DMS153 treated with DMSO at 0.1 percent for 48 hours (cell line): ENCODE measurements around the gene C17orf114.
"Not testable (repeated sequence)": the region's sequence is repeated elsewhere in the genome, so short reads cannot be mapped to it uniquely, and the experiment has no call there.

ENCODE experiments used
- DNase-seq: peaks from one replicate; lab custom pipeline; 2025; ENCODE audit not compliant: unreplicated experiment; lab: John Stamatoyannopoulos, UW

C17orf114 gene

GRCh38 chr17:4802228-4802627 is at the start of gene C17orf114:
TSS of gene C17orf114 (minus strand) at chr17:4802328.
- DNase-seq, result no peak

GRCh38 chr17:4851084-4851483 is 49.0 kb upstream of the C17orf114 start:
- no peak for DNase-seq

GRCh38 chr17:4850246-4850645 is 48.1 kb upstream of the C17orf114 start:
- no peak for DNase-seq

GRCh38 chr17:4849011-4849536 is 46.9 kb upstream of the C17orf114 start:
- DNase-seq, result no peak

- DNase-seq, result no peak
Observed at GRCh38 chr17:4846635-4847390, 44.7 kb upstream of the C17orf114 start.

GRCh38 chr17:4845118-4845517 is 43.0 kb upstream of the C17orf114 start:
- no peak for DNase-seq

GRCh38 chr17:4843321-4844000 is 41.3 kb upstream of the C17orf114 start:
- DNase-seq, result no peak

- DNase-seq, result no peak
Observed at GRCh38 chr17:4842376-4842775, 40.2 kb upstream of the C17orf114 start.

GRCh38 chr17:4840893-4841242 is 38.7 kb upstream of the C17orf114 start:
- no peak for DNase-seq

- DNase-seq, result no peak
Observed at GRCh38 chr17:4839965-4840892, 38.1 kb upstream of the C17orf114 start.

- no peak for DNase-seq
Observed at GRCh38 chr17:4839221-4839620, 37.1 kb upstream of the C17orf114 start.

- DNase-seq, result no peak
Observed at GRCh38 chr17:4838309-4838785, 36.2 kb upstream of the C17orf114 start.

- no peak for DNase-seq
Observed at GRCh38 chr17:4837471-4838308, 35.6 kb upstream of the C17orf114 start.

- DNase-seq, result no peak
Observed at GRCh38 chr17:4836221-4836620, 34.1 kb upstream of the C17orf114 start.

GRCh38 chr17:4834681-4835020 is 32.5 kb upstream of the C17orf114 start:
- no peak for DNase-seq

GRCh38 chr17:4833941-4834680 is 32.0 kb upstream of the C17orf114 start:
- no peak for DNase-seq

- peak; percentile 18 for DNase-seq
Observed at GRCh38 chr17:4833178-4833940, 31.2 kb upstream of the C17orf114 start, which contains the start of gene MINK1. TSS of gene MINK1 (plus strand) at chr17:4833340. CDS start at chr17:4833584, 244 bp downstream.

GRCh38 chr17:4832829-4833177 is 30.7 kb upstream of the C17orf114 start:
- DNase-seq, result not testable (repeated sequence)

GRCh38 chr17:4827399-4827798 is 25.3 kb upstream of the C17orf114 start:
- DNase-seq, result no peak
